SK-N-SH (cell line): ENCODE results near the gene HOXA1. TPM values are rescaled to one million over a fixed set of nuclear protein-coding genes. Genes with fewer than 3 reads are reported as not detected.

Experiments
- CTCF ChIA-PET: fragments of 300-600, 350-600 bp; formaldehyde crosslinking; extraction: SDS; loops from one replicate; lab custom pipeline; 2021; lab: Yijun Ruan, JAX
- POLR2A ChIA-PET: fragments of 350-600 bp; sonication (Branson Sonifier 250); formaldehyde crosslinking; extraction: SDS; loops from one replicate; lab custom pipeline; 2020; ENCODE audit warnings: antibody characterized with exemption, inconsistent platforms; lab: Yijun Ruan, JAX
- DNase-seq: peaks from one replicate; pipeline ENCODE4 v3.0.0; 2012
- H2AFZ ChIP-seq: fragments of 200-600 bp; sonication (generic); 2 replicates; pipeline ENCODE4 v1.8.1; 2016; ENCODE audit warnings: antibody characterized with exemption, mild to moderate bottlenecking, low read depth
- H3F3A ChIP-seq: fragments of 200-600 bp; sonication (generic); replicated peaks from 2 replicates; pipeline ENCODE3; 2016; ENCODE audit warnings: antibody characterized with exemption, mild to moderate bottlenecking; ENCODE audit not compliant: insufficient read depth
- H3K27ac ChIP-seq, 2 experiments: fragments of 200-500 bp in 1 of 2; fragments of 200-600 bp in 1 of 2; sonication (Bioruptor generic) in 1 of 2; sonication (generic), shearing (Covaris generic) in 1 of 2; 2 replicates each; pipeline versions ENCODE4 v1.5.1 to v1.6.1; 2014 to 2016; ENCODE audit warnings: low read depth in 2 of 2, inconsistent platforms in 1 of 2, low read length in 1 of 2, mild to moderate bottlenecking in 1 of 2, mixed read lengths in 1 of 2
- H3K27me3 ChIP-seq: fragments of 200-600 bp; sonication (generic), shearing (Covaris generic); 2 replicates; pipeline ENCODE4 v1.6.1; 2016; ENCODE audit warnings: mixed run types; ENCODE audit not compliant: insufficient read depth
- H3K36me3 ChIP-seq, 2 experiments: fragments of 200-500 bp in 1 of 2; fragments of 200-600 bp in 1 of 2; sonication (Bioruptor generic) in 1 of 2; sonication (generic) in 1 of 2; replicated peaks in 1 of 2; 2 replicates each; pipeline versions ENCODE3 to v1.5.1; 2014 to 2016; ENCODE audit warnings: low read length in 1 of 2, mild to moderate bottlenecking in 1 of 2; ENCODE audit not compliant: insufficient read depth in 2 of 2, control insufficient read depth in 1 of 2
- H3K4me1 ChIP-seq, 2 experiments: fragments of 200-500 bp in 1 of 2; fragments of 200-600 bp in 1 of 2; sonication (Bioruptor generic) in 1 of 2; sonication (generic), shearing (Covaris generic) in 1 of 2; 2 replicates each; pipeline versions ENCODE4 v1.5.1 to v1.6.1; 2014 to 2016; ENCODE audit warnings: low read depth in 1 of 2, low read length in 1 of 2, mixed run types in 1 of 2; ENCODE audit not compliant: insufficient read depth in 2 of 2, control insufficient read depth in 1 of 2
- H3K4me2 ChIP-seq: fragments of 200-600 bp; sonication (generic), shearing (Covaris generic); 2 replicates; pipeline ENCODE4 v1.6.1; 2017; ENCODE audit warnings: mixed run types
- H3K4me3 ChIP-seq, 2 experiments: fragments of 200-500 bp in 1 of 2; fragments of 200-600 bp in 1 of 2; sonication (Bioruptor generic) in 1 of 2; sonication (generic), shearing (Covaris generic) in 1 of 2; 2 replicates each; pipeline versions ENCODE4 v1.5.1 to v1.8.1; 2014 to 2016; ENCODE audit warnings: low read depth in 2 of 2, inconsistent platforms in 1 of 2, low read length in 1 of 2, mild to moderate bottlenecking in 1 of 2, mixed read lengths in 1 of 2, moderate library complexity in 1 of 2
- H3K79me2 ChIP-seq: fragments of 200-600 bp; sonication (generic); 2 replicates; pipeline ENCODE4 v1.8.1; 2017; ENCODE audit warnings: mild to moderate bottlenecking; ENCODE audit not compliant: insufficient read depth
- H3K9ac ChIP-seq: fragments of 200-600 bp; sonication (generic); 2 replicates; pipeline ENCODE4 v1.6.1; 2017; ENCODE audit warnings: mixed run types
- H3K9me2 ChIP-seq: fragments of 200-600 bp; sonication (generic); 2 replicates; pipeline ENCODE4 v1.6.1; 2017; ENCODE audit warnings: mixed run types
- H3K9me3 ChIP-seq: fragments of 200-600 bp; sonication (generic); 2 replicates; pipeline ENCODE4 v1.6.1; 2017; ENCODE audit warnings: mixed run types, mild to moderate bottlenecking, moderate library complexity
- H4K20me1 ChIP-seq: fragments of 200-600 bp; sonication (generic); 2 replicates; pipeline ENCODE4 v1.6.1; 2017; ENCODE audit warnings: mild to moderate bottlenecking, mixed run types; ENCODE audit not compliant: insufficient read depth
- ELF1 ChIP-seq: IDR thresholded peaks from 2 replicates; pipeline ENCODE4 v1.4.0; 2012
- EZH2phosphoT487 ChIP-seq: fragments of 200-600 bp; sonication (generic); IDR thresholded peaks from 2 replicates; pipeline ENCODE4 v1.6.1; 2017; ENCODE audit warnings: low read depth, mixed run types, mild to moderate bottlenecking, antibody characterized with exemption, moderate library complexity, borderline replicate concordance
- GABPA ChIP-seq: IDR thresholded peaks from 2 replicates; pipeline ENCODE4 v1.4.0; 2012; ENCODE audit warnings: low read depth, mild to moderate bottlenecking
- IRF3 ChIP-seq: fragments of 150-350 bp; IDR thresholded peaks from 2 replicates; pipeline ENCODE4 v1.6.1; 2016; ENCODE audit warnings: mild to moderate bottlenecking, low read depth, low read length
- JUND ChIP-seq: IDR thresholded peaks from 2 replicates; pipeline ENCODE4 v1.4.0; 2012
- NRF1 ChIP-seq: IDR thresholded peaks from 2 replicates; pipeline ENCODE4 v1.6.1; 2012; ENCODE audit warnings: low read depth, mild to moderate bottlenecking, low read length
- RCOR1 ChIP-seq: fragments of 150-350 bp; IDR thresholded peaks from 2 replicates; pipeline ENCODE4 v1.6.1; 2017; ENCODE audit warnings: antibody characterized with exemption, low read length
- SMC3 ChIP-seq: IDR thresholded peaks from 2 replicates; pipeline ENCODE4 v1.6.1; 2012; ENCODE audit warnings: low read depth, low read length, improper control_type of control experiment
- WGBS: methylation state at CpG from one replicate; pipeline ENCODE4 v1.1.6; 2017; ENCODE audit warnings: low lambda C conversion rate; 5-methylcytosine and 5-hydroxymethylcytosine counted together
- polyA plus RNA-seq, 3 experiments: library from polyadenylated mRNA; depleted of rRNA; stranded (reverse); fragments of >200 nt; gene quantifications; 2 replicates each; pipeline ENCODE4 v1.2.3, GENCODE V29; 2012
- TF ChIP-seq, protein P1 (sequence below): IDR thresholded peaks from 2 replicates; pipeline ENCODE4 v1.4.0; 2012; ENCODE audit warnings: low read depth, borderline replicate concordance
- TF ChIP-seq, protein P2 (sequence below): IDR thresholded peaks from 2 replicates; pipeline ENCODE4 v1.4.0; 2012; ENCODE audit warnings: low read depth

Gene HOXA1
- polyA plus RNA-seq, 1 of the 3 experiments (the other 2 are of a cell fraction), result not detected

DNA sequence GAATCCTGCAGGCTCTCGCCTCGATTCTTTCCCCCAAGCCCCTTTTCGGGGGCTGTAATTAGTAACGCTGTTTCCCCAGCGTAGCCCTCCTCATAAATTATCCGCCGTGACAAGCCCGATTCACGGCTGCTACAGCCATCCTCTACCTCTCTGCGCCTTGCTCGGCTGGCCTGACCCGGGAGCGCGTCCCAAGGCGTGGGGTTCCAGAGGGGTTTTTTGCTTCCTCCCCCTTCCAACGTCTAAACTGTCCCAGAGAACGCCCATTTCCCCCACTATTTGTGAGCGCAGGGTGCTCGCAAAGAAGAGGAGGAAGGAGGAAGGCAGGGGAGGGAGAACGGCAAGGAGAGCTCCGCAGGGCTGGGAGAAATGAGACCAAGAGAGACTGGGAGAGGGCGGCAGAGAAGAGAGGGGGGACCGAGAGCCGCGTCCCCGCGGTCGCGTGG is 46.8 kb upstream of the HOXA1 start:
- TF ChIP-seq GABPA (no peak), EZH2phosphoT487 (peak; percentile 39; the same call in 1 of the 2 replicates)
- TF ChIP-seq, all 33 proteins: peak for 1
- H4K20me1 ChIP-seq, result no peaks in the 10 kb centered on the region
- WGBS, result 11% methylated on average over 29 of the region's 29 CpGs
- H3K27ac ChIP-seq, result no peak overlapping the region
- ChIA-PET CTCF (interaction anchor here (1.0 to 10.9 kb wide), 13 partner anchors 9 to 1250 kb away, joined by 3 to 270 read pairs (median 7); partner anchors contain the start of genes HOXA3, HOXA4 and HOXA7), POLR2A (no interaction called here)
- H3F3A ChIP-seq, result no peaks in the 10 kb centered on the region
- DNase-seq, result no peak
- H3K4me1 ChIP-seq, result peaks cover 11 to 12% of the 10 kb centered on the region in 2 experiments; a peak in 1 of 4 replicates
- no peak overlapping the region for H3K4me3 ChIP-seq
- no peak overlapping the region for H3K9ac ChIP-seq
- no peaks in the 10 kb centered on the region for H3K9me3 ChIP-seq
- H3K9me2 ChIP-seq, result no peaks in the 10 kb centered on the region
- no peaks in the 10 kb centered on the region for H3K36me3 ChIP-seq
- no peak overlapping the region for H2AFZ ChIP-seq
- peaks cover 100% of the 10 kb centered on the region for H3K27me3 ChIP-seq
- peak overlapping the region; percentile 42; the same call in 1 of the 2 replicates for H3K4me2 ChIP-seq
- no peaks in the 10 kb centered on the region for H3K79me2 ChIP-seq

GRCh38 chr7:27141923-27142579 is 46.3 kb upstream of the HOXA1 start:
- peak; percentile 50 for DNase-seq
- Histone ChIP-seq H3K27me3 (peaks cover 100% of the 10 kb centered on the region), H3K36me3 (no peaks in the 10 kb centered on the region), H3F3A (no peaks in the 10 kb centered on the region), H3K9ac (no peak overlapping the region), H3K27ac (no peak overlapping the region), H3K4me2 (no peak overlapping the region)
- CTCF ChIA-PET, result interaction anchor here (1.0 to 3.9 kb wide), 12 partner anchors 9 to 1249 kb away, joined by 3 to 36 read pairs (median 4); partner anchors contain the start of genes HOXA3 and HOXA4
- 18% methylated on average over 20 of the region's 30 CpGs for WGBS
- TF ChIP-seq GABPA (no peak), RCOR1 (no peak), EZH2phosphoT487 (0 out of 2 replicates have a peak, but pooled peaks have one; percentile 18)
- TF ChIP-seq, protein P1, sequence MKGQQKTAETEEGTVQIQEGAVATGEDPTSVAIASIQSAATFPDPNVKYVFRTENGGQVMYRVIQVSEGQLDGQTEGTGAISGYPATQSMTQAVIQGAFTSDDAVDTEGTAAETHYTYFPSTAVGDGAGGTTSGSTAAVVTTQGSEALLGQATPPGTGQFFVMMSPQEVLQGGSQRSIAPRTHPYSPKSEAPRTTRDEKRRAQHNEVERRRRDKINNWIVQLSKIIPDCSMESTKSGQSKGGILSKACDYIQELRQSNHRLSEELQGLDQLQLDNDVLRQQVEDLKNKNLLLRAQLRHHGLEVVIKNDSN, result no peak
- TF ChIP-seq, all 33 proteins: peak for 1
- POLR2A ChIA-PET, result no interaction called here
- H3K9me3 ChIP-seq, result no peaks in the 10 kb centered on the region
- no peaks in the 10 kb centered on the region for H3K79me2 ChIP-seq
- H4K20me1 ChIP-seq, result no peaks in the 10 kb centered on the region
- no peak overlapping the region for H3K4me3 ChIP-seq
- no peaks in the 10 kb centered on the region for H3K9me2 ChIP-seq
- H3K4me1 ChIP-seq, result peaks cover 11 to 12% of the 10 kb centered on the region in 2 experiments; a peak in 1 of 4 replicates
- no peak overlapping the region for H2AFZ ChIP-seq

- DNase-seq, result no peak
- ChIA-PET CTCF (interaction anchor here (0.8 to 3.8 kb wide), 13 partner anchors 10 to 1248 kb away, joined by 3 to 31 read pairs (median 4); partner anchors contain the start of genes HOXA3 and HOXA4), POLR2A (no interaction called here)
- Histone ChIP-seq H3K9me3 (no peaks in the 10 kb centered on the region), H2AFZ (no peak overlapping the region), H3F3A (no peaks in the 10 kb centered on the region), H3K36me3 (no peaks in the 10 kb centered on the region), H3K4me3 (no peak overlapping the region), H3K79me2 (no peaks in the 10 kb centered on the region), H4K20me1 (no peaks in the 10 kb centered on the region), H3K9ac (no peak overlapping the region), H3K4me1 (peaks cover 11 to 12% of the 10 kb centered on the region in 2 experiments; a peak in 1 of 4 replicates), H3K27ac (no peak overlapping the region), H3K9me2 (no peaks in the 10 kb centered on the region), H3K4me2 (no peak overlapping the region), H3K27me3 (peaks cover 100% of the 10 kb centered on the region)
- no peak for TF ChIP-seq SMC3
- TF ChIP-seq, protein P2, sequence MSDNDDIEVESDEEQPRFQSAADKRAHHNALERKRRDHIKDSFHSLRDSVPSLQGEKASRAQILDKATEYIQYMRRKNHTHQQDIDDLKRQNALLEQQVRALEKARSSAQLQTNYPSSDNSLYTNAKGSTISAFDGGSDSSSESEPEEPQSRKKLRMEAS, result no peak
- no peak for TF ChIP-seq IRF3
- TF ChIP-seq EZH2phosphoT487, result 0 out of 2 replicates have a peak, but pooled peaks have one; percentile 49
- no peak for TF ChIP-seq NRF1
- TF ChIP-seq, protein P1, result no peak
- no peak for TF ChIP-seq ELF1
- no peak for TF ChIP-seq JUND
- 39% methylated on average over 18 of the region's 18 CpGs for WGBS
Measured at GRCh38 chr7:27141137-27141922, 45.5 kb upstream of the HOXA1 start.
